Neutrophil (primary cell): ENCODE measurements around the gene ACSM5.
A peak's percentile ranks its signal among the peaks of the same experiment; 100 is the strongest.

Experiments used
- H3K27ac ChIP-seq: fragments of 200-600 bp; sonication (generic); 2 replicates; pipeline ENCODE4 v1.5.1; 2016; ENCODE audit warnings: mild to moderate bottlenecking, moderate library complexity
- H3K27me3 ChIP-seq: fragments of 200-600 bp; sonication (generic); 2 replicates; pipeline ENCODE4 v1.6.0; 2016; ENCODE audit warnings: mild to moderate bottlenecking
- H3K36me3 ChIP-seq: fragments of 200-600 bp; sonication (generic); 2 replicates; pipeline ENCODE4 v1.5.1; 2017
- H3K4me1 ChIP-seq, 2 experiments: fragments of 200-600 bp in 1 of 2; sonication (generic) in 1 of 2; 1 replicate in 1 of 2; 2 replicates in 1 of 2; pipeline versions ENCODE4 v1.5.1 to v1.6.1; 2013 to 2016; ENCODE audit warnings: low read depth in 1 of 2, low read length in 1 of 2, mild to moderate bottlenecking in 1 of 2, moderate library complexity in 1 of 2; ENCODE audit not compliant: control insufficient read depth in 1 of 2, insufficient read depth in 1 of 2
- H3K4me3 ChIP-seq, 2 experiments: fragments of 200-600 bp in 1 of 2; sonication (generic) in 1 of 2; 1 replicate in 1 of 2; 2 replicates in 1 of 2; pipeline ENCODE4 v1.5.1; 2013 to 2016; ENCODE audit warnings: low read depth in 1 of 2, low read length in 1 of 2, mild to moderate bottlenecking in 1 of 2, moderate library complexity in 1 of 2
- H3K9me3 ChIP-seq: fragments of 200-600 bp; sonication (generic); 2 replicates; pipeline ENCODE4 v1.5.1; 2016
- TF ChIP-seq, protein P1 (sequence below): fragments of 200-600 bp; sonication (generic); IDR thresholded peaks from 2 replicates; pipeline ENCODE4 v1.5.1; 2016; ENCODE audit warnings: antibody characterized with exemption

ACSM5 gene

DNA sequence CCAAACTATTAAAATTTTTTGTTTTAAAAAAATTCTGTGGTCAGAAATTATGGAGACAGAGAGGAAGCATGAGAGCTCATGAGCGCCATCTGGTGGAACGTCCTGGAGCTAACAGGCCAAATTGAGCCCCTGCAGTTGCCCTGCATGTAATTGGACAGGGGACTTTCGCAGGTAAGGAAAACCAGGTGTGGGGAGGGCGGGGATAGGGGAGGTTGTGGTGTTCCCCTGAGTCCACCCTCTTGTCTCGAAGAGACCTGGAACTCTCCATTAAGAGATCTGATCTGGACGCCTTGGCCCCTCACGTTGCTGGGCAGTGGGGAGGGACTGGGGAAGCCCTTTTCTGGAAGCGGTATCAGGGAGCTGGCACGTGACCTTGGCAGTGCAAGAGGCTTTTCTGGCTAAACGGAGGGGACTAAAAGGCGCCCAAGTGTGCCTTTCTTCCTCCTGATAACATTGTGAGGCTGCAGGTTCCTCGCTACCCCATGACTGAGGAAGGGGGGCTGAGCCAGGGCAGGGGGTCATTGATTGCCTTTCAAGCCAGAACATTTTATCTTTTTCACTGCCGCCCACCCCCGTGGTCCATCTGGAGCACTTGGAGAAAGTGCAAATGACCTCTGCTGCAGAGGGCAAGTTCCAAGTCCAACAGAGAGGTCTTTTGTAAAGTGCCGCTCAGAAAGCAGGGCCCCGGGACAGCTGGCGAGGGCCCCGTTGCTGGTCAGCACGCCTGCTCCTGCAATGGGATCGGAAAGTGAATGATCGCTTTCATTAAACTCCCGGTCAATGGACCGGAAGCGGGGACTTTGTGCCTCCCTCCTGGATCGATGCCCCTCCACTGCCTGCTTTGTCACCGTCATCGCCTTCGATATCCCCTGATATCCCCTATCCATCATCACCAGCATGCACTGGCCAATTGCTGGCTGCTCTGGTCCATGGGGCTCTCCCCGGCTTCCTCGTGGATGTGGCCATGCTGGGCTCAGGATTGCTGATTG is 23.2 kb upstream of the ACSM5 start:
- Histone ChIP-seq H3K4me3 (no peak overlapping the region), H3K4me1 (no peaks in the 10 kb centered on the region), H3K9me3 (no peaks in the 10 kb centered on the region), H3K27ac (no peak overlapping the region), H3K36me3 (no peaks in the 10 kb centered on the region), H3K27me3 (peaks cover 19% of the 10 kb centered on the region)
- TF ChIP-seq, protein P1, sequence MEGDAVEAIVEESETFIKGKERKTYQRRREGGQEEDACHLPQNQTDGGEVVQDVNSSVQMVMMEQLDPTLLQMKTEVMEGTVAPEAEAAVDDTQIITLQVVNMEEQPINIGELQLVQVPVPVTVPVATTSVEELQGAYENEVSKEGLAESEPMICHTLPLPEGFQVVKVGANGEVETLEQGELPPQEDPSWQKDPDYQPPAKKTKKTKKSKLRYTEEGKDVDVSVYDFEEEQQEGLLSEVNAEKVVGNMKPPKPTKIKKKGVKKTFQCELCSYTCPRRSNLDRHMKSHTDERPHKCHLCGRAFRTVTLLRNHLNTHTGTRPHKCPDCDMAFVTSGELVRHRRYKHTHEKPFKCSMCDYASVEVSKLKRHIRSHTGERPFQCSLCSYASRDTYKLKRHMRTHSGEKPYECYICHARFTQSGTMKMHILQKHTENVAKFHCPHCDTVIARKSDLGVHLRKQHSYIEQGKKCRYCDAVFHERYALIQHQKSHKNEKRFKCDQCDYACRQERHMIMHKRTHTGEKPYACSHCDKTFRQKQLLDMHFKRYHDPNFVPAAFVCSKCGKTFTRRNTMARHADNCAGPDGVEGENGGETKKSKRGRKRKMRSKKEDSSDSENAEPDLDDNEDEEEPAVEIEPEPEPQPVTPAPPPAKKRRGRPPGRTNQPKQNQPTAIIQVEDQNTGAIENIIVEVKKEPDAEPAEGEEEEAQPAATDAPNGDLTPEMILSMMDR = peak; percentile 69

DNA sequence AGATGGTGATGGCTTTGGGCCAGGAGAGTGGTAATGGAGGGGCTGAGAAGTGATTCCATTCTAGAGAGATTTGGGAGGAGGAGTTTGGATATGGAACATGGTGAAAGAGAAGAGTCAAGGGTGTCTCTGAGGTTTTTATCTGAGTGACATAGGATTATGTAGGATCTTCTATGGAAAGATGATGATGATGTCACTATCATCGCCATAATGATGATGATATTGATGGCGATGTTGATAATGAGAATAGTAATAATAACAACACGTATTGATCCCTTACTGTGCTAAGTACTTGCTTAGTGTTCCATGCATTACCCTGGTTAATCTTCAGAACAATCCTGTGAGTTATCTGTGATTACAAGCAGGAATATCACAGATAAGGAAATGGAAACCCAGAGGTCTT is 21.4 kb upstream of the ACSM5 start:
- TF ChIP-seq, protein P1 = no peak
- no peaks in the 10 kb centered on the region for H3K9me3 ChIP-seq
- no peaks in the 10 kb centered on the region for H3K36me3 ChIP-seq
- no peaks in the 10 kb centered on the region for H3K4me1 ChIP-seq
- H3K27me3 ChIP-seq = peaks cover 19% of the 10 kb centered on the region
- no peak overlapping the region for H3K4me3 ChIP-seq
- no peak overlapping the region for H3K27ac ChIP-seq

DNA sequence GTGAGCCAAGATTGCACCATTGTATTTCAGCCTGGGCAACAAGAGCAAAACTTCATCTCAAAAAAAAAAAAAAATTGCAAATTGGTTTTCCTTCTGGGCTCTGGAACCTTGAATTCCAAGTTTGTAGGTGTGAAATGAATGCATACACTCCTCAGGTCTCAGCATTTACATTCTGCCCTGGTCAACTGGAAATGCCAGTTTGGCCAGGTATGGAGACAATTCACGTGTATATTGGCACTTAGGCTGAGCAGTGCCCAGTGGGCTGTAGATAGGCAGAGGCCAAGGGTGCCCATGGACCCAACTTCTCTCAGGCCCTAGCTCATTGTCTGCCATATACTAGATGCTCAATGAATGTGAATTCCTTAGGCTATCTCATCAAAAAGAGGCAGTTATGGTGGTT is 20.5 kb upstream of the ACSM5 start:
- TF ChIP-seq, protein P1 = no peak

DNA sequence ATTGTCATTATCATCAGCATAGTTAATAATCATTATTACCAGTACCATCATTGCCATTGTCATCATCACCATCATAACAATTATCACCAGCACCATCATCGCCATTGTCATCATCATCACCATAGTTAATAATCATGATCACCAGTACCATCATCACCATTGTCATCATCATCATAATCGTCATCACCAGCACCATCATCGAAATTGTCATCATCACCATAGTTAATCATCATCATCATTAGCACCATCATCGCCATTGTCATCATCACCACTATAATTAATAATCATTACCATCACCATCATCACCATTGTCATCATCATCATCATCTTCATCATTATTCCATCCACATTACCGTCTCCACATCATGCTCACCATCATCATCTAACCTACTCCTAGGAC is 18.3 kb upstream of the ACSM5 start:
- peaks cover 18% of the 10 kb centered on the region for H3K27me3 ChIP-seq

More for the DNA sequence above, 20.5 kb upstream of the ACSM5 start:
- H3K4me3 ChIP-seq = no peak overlapping the region
- peaks cover 19% of the 10 kb centered on the region for H3K27me3 ChIP-seq
- no peaks in the 10 kb centered on the region for H3K36me3 ChIP-seq
- no peaks in the 10 kb centered on the region for H3K4me1 ChIP-seq
- no peak overlapping the region for H3K27ac ChIP-seq
- no peaks in the 10 kb centered on the region for H3K9me3 ChIP-seq

DNA sequence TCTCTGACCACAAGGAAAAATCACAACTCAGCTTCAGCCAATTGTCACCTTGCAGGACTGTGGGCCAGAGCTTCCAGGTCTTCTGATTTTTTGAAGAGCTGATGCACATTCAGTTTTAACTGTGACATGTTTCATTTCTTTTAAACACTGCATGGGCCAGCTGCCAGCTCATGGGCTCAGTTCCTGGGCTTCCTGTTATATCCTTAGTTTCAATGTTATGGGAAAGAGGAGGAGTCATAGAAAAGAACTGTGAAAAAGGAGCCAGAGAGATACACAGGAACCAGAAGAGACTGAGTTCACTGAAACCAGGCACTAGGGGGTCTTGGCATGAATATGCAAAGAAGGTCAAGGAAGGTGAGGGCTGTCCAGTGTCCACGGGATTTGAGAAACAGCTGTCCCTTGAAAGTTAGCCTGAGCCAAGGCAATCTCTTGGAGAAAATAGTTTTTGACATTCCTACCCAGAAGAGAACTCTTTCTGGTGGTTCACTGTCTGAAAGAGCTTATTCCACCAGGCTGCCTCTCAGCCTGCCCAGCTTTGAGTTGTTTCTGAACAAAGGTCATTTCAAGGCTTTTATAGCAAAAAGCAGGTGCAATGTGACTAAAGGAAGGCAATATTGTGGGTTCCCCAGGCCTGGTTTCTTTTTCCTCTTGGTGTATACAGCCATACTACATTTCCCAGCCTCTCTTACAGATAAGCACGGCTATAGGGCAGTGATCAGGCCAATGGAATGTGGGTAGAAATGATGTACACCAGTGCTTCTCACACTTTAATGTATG is 15.3 kb upstream of the ACSM5 start:
- Histone ChIP-seq H3K9me3 (no peaks in the 10 kb centered on the region), H3K27ac (no peak overlapping the region), H3K27me3 (no peaks in the 10 kb centered on the region), H3K4me1 (no peaks in the 10 kb centered on the region), H3K4me3 (no peak overlapping the region), H3K36me3 (no peaks in the 10 kb centered on the region)
- TF ChIP-seq, protein P1 = no peak

More for the DNA sequence above, 18.3 kb upstream of the ACSM5 start:
- H3K9me3 ChIP-seq = no peaks in the 10 kb centered on the region
- no peak overlapping the region for H3K27ac ChIP-seq
- H3K36me3 ChIP-seq = no peaks in the 10 kb centered on the region
- H3K4me3 ChIP-seq = no peak overlapping the region
- no peaks in the 10 kb centered on the region for H3K4me1 ChIP-seq
- TF ChIP-seq, protein P1 = no peak
